ENCODE data around the gene FOXO6. TPM values are rescaled to one million over a fixed set of nuclear protein-coding genes. Genes with fewer than 3 reads are reported as not detected.

FOXO6 gene
- total RNA-seq, 6 experiments from 2014 or later, result 0.12 to 0.55 (median 0.54) TPM; not detected in 3

DNA sequence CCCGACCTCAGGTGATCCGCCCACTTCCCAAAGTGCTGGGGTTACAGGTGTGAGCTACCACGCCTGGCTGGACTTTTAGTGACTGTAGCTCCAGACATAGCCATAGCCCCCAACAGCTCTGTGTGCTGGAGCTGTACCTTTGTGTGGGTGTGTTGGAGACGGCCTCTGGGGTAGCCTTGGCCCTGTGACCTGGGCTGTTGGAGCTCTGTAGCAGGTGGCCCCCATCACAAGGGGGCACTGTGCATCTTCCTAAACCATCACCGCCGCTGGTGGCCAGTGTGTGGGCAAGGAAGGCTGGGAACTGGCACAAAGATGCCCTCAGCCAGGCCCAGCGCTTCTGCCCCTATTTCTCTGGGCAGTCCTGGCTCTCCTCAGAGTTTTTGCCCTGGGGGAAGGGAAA, 38.4 kb upstream of the FOXO6 start:
- peak; percentile 58 to 86 (median 76) for ATAC-seq
- Histone ChIP-seq H3K4me3 (no peak overlapping the region), H3K36me3 (no peaks in the 10 kb centered on the region), H3K27ac (no peak overlapping the region), H3K4me1 (no peaks in the 10 kb centered on the region), H3K9me3 (no peaks in the 10 kb centered on the region), H3K27me3 (no peaks in the 10 kb centered on the region)
- WGBS (ENCODE audit: insufficient coverage, low coverage, low lambda C conversion rate, missing lambda C conversion rate), result 28% methylated on average over 4 of the region's 7 CpGs
- TF ChIP-seq POLR2A (IDR thresholded peaks at IDR 0.05), result no peak
- TF ChIP-seq CTCF (IDR thresholded peaks at IDR 0.05), result peak; percentile 20 to 45 (median 34)
- peak in 2 of 3 donors; percentile 43 to 49 for DNase-seq
- intact Hi-C loops (cut with DNase I), result no loop called here

DNA sequence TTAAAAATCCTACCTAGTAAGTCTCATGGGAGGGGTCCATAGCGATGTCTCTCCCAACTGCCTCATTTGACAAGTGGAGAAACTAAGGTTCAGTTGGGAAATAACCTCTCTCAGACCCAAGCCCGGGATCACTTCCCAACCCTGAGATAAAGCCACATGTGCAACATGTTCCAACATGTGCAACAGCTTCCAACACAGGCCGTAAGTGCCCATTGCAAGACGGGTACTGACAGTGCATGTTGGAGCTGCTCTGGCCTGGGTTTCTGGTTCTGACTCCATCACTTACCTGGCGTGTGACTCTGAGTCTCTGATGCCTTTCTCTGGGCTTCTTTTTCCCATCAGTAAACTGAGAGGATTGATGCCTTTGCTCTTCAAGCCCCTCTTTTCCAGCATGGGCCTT, 38.0 kb upstream of the FOXO6 start:
- TF ChIP-seq POLR2A (IDR thresholded peaks at IDR 0.05) (no peak), CTCF (IDR thresholded peaks at IDR 0.05) (no peak)
- H3K27me3 ChIP-seq, result no peaks in the 10 kb centered on the region
- DNase-seq, result no peak
- no peaks in the 10 kb centered on the region for H3K36me3 ChIP-seq
- H3K4me1 ChIP-seq, result no peaks in the 10 kb centered on the region
- no peak overlapping the region for H3K27ac ChIP-seq
- no peak for ATAC-seq
- H3K9me3 ChIP-seq, result no peaks in the 10 kb centered on the region
- WGBS (ENCODE audit: insufficient coverage, low coverage, low lambda C conversion rate, missing lambda C conversion rate), result 76% methylated on average over 3 of the region's 5 CpGs
- intact Hi-C loops (cut with DNase I), result no loop called here
- no peak overlapping the region for H3K4me3 ChIP-seq

DNA sequence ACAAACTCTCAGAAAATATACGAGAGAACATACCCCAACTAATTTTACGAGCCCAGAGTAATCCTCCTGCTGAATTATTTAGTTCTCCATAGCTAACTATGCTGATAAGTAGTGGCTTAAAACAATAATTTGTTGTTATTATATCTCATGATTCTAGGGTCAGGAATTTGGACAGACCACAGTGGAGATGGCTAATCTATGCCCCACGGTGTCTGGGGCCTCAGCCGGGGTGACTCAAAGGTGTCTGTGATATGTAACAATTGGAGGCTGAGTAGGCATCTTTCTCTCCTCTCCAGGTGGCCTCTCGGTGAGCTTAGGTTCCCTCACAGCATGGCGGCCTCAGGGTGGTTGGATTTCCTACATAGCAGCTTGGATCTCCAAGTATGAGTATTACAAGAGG, 35.4 kb upstream of the FOXO6 start:
- no peak for TF ChIP-seq POLR2A (IDR thresholded peaks at IDR 0.05)
- no peak for TF ChIP-seq CTCF (IDR thresholded peaks at IDR 0.05)
- H3K4me3 ChIP-seq, result no peak overlapping the region
- H3K9me3 ChIP-seq, result no peaks in the 10 kb centered on the region
- no peak for ATAC-seq
- intact Hi-C loops (cut with DNase I), result no loop called here
- H3K27ac ChIP-seq, result no peak overlapping the region
- no peak for DNase-seq
- no peaks in the 10 kb centered on the region for H3K27me3 ChIP-seq
- no peaks in the 10 kb centered on the region for H3K36me3 ChIP-seq
- WGBS (ENCODE audit: insufficient coverage, low coverage, low lambda C conversion rate, missing lambda C conversion rate), result 76% methylated on average over 5 of the region's 6 CpGs
- no peaks in the 10 kb centered on the region for H3K4me1 ChIP-seq

- Histone ChIP-seq H3K36me3 (no peaks in the 10 kb centered on the region), H3K4me1 (no peaks in the 10 kb centered on the region), H3K4me3 (no peak overlapping the region), H3K9me3 (no peaks in the 10 kb centered on the region), H3K27me3 (no peaks in the 10 kb centered on the region), H3K27ac (no peak overlapping the region)
- intact Hi-C loops (cut with DNase I), result no loop called here
- TF ChIP-seq CTCF (IDR thresholded peaks at IDR 0.05) (no peak), POLR2A (IDR thresholded peaks at IDR 0.05) (no peak)
- 72% methylated on average over 6 of the region's 6 CpGs for WGBS (ENCODE audit: insufficient coverage, low coverage, low lambda C conversion rate, missing lambda C conversion rate)
- no peak for ATAC-seq
- DNase-seq, result no peak
Observed at GRCh38 chr1:41327383-41327999, 33.7 kb upstream of the FOXO6 start.

Measured in right lobe of liver (tissue), 6 donors.